PC-3 (cell line): Measurements from ENCODE around the gene RNASET2. TPM values are rescaled to one million over a fixed set of nuclear protein-coding genes. Genes with fewer than 3 reads are reported as not detected.

Experiments used
- ATAC-seq: fragments of 200-7000 bp; cut with Tn5 transposase; 2 replicates; pipeline ENCODE4 v1.9.1; 2020; ENCODE audit warnings: mild to moderate bottlenecking, moderate library complexity
- BruUV-seq: library from RNA; stranded (reverse); fragments of 400-500 nt; replicated peaks from 2 replicates; lab custom pipeline; 2021; lab: Mats Ljungman, UMichigan
- CTCF ChIA-PET: fragments of 300-600 bp; sonication (Branson Sonifier 250); formaldehyde crosslinking; loops from one replicate; lab custom pipeline; 2022; ENCODE audit warnings: antibody characterized with exemption; lab: Charles Lee
- POLR2A ChIA-PET: fragments of 300-600 bp; sonication (Branson Sonifier 250); formaldehyde crosslinking; loops from one replicate; lab custom pipeline; 2022; ENCODE audit warnings: antibody characterized with exemption; ENCODE audit not compliant: unreplicated experiment; lab: Charles Lee
- DNase-seq: peaks from one replicate; pipeline ENCODE4 v3.0.0-alpha.2; 2015
- H2AFZ ChIP-seq: fragments of 300-600 bp; sonication (generic); 2 replicates; pipeline ENCODE4 v1.6.0; 2016; ENCODE audit warnings: antibody characterized with exemption, low read length
- H3F3A ChIP-seq: fragments of 300-600 bp; sonication (generic); one replicate; pipeline ENCODE4 v1.6.0; 2017; ENCODE audit warnings: antibody characterized with exemption, low read length, control low read depth, mild to moderate bottlenecking; ENCODE audit not compliant: unreplicated experiment
- H3K27ac ChIP-seq: fragments of 300-600 bp; sonication (generic); 2 replicates; pipeline ENCODE4 v1.5.1; 2016; ENCODE audit warnings: mild to moderate bottlenecking, low read length
- H3K27me3 ChIP-seq: fragments of 300-600 bp; sonication (generic); 2 replicates; pipeline ENCODE4 v1.6.1; 2016; ENCODE audit warnings: low read length, mixed read lengths
- H3K36me3 ChIP-seq: fragments of 300-600 bp; sonication (generic); 2 replicates; pipeline ENCODE4 v1.6.1; 2016; ENCODE audit warnings: low read depth, mixed run types, low read length, mixed read lengths
- H3K4me1 ChIP-seq: fragments of 300-600 bp; sonication (generic); 2 replicates; pipeline ENCODE4 v1.5.1; 2016; ENCODE audit warnings: low read length; ENCODE audit not compliant: insufficient read depth
- H3K4me2 ChIP-seq: fragments of 300-600 bp; sonication (generic); 2 replicates; pipeline ENCODE4 v1.6.0; 2016; ENCODE audit warnings: low read length
- H3K4me3 ChIP-seq: fragments of 300-600 bp; sonication (generic); 2 replicates; pipeline ENCODE4 v1.5.1; 2016; ENCODE audit warnings: mild to moderate bottlenecking, low read length, mixed read lengths
- H3K79me2 ChIP-seq: fragments of 300-600 bp; sonication (generic); 2 replicates; pipeline ENCODE4 v1.6.1; 2017; ENCODE audit warnings: low read length, mixed read lengths
- H3K9ac ChIP-seq: fragments of 300-600 bp; sonication (generic); 2 replicates; pipeline ENCODE4 v1.6.0; 2016; ENCODE audit warnings: mild to moderate bottlenecking, low read length
- H3K9me2 ChIP-seq: fragments of 300-600 bp; sonication (generic); replicated peaks from 2 replicates; pipeline ENCODE4 v1.6.1; 2016; ENCODE audit warnings: mixed run types, low read length, mixed read lengths
- H3K9me3 ChIP-seq: fragments of 300-600 bp; sonication (generic); 2 replicates; pipeline ENCODE4 v1.6.1; 2016; ENCODE audit warnings: low read length, mixed read lengths
- H4K20me1 ChIP-seq: fragments of 300-600 bp; sonication (generic); 2 replicates; pipeline ENCODE4 v1.6.1; 2016; ENCODE audit warnings: low read length, mixed read lengths
- EZH2 ChIP-seq: fragments of 300-600 bp; sonication (generic); IDR thresholded peaks from one replicate; pipeline ENCODE4 v1.6.1; 2017; ENCODE audit warnings: antibody characterized with exemption, mild to moderate bottlenecking, low read length; ENCODE audit not compliant: unreplicated experiment
- EZH2phosphoT487 ChIP-seq: fragments of 300-600 bp; sonication (generic); IDR thresholded peaks from 2 replicates; pipeline ENCODE4 v1.6.1; 2018; ENCODE audit warnings: mild to moderate bottlenecking, antibody characterized with exemption, low read length, borderline replicate concordance
- intact Hi-C: fragments of 100-400 bp; cut with micrococcal nuclease; formaldehyde crosslinking; loops from 2 replicates; pipeline ENCODE4 v1.9.0; 2023
- total RNA-seq: library from RNA; depleted of rRNA; stranded (reverse); fragments of >200 nt; gene quantifications from 2 replicates; pipeline ENCODE4 v1.2.3, GENCODE V29; 2014
- TF ChIP-seq, protein P1 (sequence below): fragments of 300-600 bp; sonication (generic); conservative IDR thresholded peaks from 2 replicates; pipeline ENCODE4 v1.5.1; 2017; ENCODE audit warnings: antibody characterized with exemption, low read depth, mild to moderate bottlenecking, low read length

Gene RNASET2
- total RNA-seq, 1 experiment from 2014 or later: 51.8 TPM

DNA sequence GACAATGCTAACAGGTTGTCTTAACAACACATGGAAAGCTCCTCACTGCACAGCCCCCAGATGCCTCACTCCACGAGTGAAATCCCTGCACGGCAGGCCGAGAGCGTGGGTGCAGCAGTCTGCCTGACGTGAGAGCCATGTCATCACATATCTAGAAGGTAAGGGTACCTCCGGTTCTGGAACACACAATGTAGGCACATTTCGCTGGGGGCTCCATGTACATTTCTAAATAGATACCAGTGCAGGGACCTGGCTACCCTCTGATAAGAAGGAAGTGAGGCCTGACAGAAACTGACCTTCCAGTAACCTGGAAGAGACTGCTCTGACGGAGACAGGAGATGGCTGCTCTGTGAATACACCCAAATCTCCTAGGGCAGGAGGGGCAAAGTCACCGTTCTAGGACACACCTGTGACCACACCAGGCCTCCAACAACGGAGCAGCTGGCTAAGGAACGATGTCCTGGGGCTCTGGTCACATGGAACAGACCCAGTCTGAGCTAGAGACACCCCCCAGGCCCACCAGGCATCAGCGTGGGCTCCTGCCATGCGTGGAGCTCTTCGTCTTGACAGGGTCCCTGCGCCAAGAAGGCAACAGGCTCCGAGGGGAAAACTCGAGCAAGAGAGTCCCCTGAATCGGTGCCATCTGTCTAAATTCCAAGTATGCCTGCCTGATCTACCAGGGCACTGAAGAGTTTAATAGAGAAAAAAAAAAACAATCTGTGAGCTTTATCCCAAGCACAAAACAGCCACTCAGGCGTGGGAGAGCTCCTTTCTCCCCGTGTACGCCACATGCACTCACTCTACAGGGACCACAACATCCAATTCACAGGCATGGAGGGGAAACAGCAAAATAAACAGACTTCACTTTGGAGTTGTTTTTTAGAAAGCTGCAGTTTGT is 27.5 kb downstream of the RNASET2 start:
- Histone ChIP-seq H3K4me2 (no peak overlapping the region), H4K20me1 (no peaks in the 10 kb centered on the region), H3K4me3 (no peak overlapping the region), H3K79me2 (no peaks in the 10 kb centered on the region), H3K4me1 (peaks cover 15% of the 10 kb centered on the region), H2AFZ (no peak overlapping the region), H3F3A (no peaks in the 10 kb centered on the region), H3K27ac (no peak overlapping the region), H3K36me3 (no peaks in the 10 kb centered on the region), H3K9me3 (no peaks in the 10 kb centered on the region), H3K27me3 (no peaks in the 10 kb centered on the region), H3K9ac (no peak overlapping the region), H3K9me2 (no peaks in the 10 kb centered on the region)
- DNase-seq (no peak), ATAC-seq (no peak)
- TF ChIP-seq EZH2: no peak
- TF ChIP-seq, protein P1, sequence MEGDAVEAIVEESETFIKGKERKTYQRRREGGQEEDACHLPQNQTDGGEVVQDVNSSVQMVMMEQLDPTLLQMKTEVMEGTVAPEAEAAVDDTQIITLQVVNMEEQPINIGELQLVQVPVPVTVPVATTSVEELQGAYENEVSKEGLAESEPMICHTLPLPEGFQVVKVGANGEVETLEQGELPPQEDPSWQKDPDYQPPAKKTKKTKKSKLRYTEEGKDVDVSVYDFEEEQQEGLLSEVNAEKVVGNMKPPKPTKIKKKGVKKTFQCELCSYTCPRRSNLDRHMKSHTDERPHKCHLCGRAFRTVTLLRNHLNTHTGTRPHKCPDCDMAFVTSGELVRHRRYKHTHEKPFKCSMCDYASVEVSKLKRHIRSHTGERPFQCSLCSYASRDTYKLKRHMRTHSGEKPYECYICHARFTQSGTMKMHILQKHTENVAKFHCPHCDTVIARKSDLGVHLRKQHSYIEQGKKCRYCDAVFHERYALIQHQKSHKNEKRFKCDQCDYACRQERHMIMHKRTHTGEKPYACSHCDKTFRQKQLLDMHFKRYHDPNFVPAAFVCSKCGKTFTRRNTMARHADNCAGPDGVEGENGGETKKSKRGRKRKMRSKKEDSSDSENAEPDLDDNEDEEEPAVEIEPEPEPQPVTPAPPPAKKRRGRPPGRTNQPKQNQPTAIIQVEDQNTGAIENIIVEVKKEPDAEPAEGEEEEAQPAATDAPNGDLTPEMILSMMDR: no peak
- no peak for TF ChIP-seq EZH2phosphoT487
- intact Hi-C loops: no loop called here
- BruUV-seq: no TSS peak
- ChIA-PET POLR2A (interaction anchor here (0.7 kb wide), 1 partner anchor 27 kb away, joined by 5 read pairs; the partner anchor contains the start of gene RNASET2), CTCF (no interaction called here)

DNA sequence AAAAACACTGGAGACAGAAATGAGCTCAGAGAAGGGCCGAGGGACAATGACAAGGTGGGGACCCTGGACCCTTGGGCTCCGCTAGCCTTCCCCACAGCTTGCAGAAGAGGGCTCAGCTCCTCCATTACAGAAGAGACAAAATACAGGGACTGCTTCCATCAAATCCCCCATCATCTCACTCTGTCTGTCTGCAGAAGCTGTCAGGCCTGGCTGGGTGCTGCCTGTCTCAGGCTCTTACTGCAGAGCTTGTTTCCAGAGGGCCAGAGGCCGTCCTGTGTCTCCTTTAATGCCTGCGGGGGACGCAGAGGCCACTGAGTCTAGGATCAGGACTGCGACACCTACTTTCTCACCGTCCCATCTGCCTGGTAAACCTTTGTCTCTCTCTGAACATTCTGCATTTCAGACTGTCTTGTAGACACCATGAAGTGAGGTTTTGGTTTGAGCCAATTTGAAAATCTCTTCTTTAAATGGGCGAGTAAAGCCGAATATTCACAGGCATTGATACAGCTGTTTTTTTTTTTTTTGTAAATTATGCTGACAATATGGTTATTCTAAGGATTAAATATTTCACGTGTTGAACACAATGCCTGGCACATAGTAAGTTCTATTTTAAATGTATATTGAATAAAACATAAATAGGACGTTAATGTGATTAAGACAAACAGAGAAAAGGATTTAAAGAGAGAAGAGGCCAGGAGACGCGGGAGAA is 28.3 kb downstream of the RNASET2 start:
- Histone ChIP-seq H4K20me1 (no peaks in the 10 kb centered on the region), H3K4me1 (peaks cover 11% of the 10 kb centered on the region), H3K9me2 (no peaks in the 10 kb centered on the region), H3K9ac (no peak overlapping the region), H3K36me3 (no peaks in the 10 kb centered on the region), H3K9me3 (no peaks in the 10 kb centered on the region), H2AFZ (no peak overlapping the region), H3K27ac (no peak overlapping the region), H3K79me2 (no peaks in the 10 kb centered on the region), H3F3A (no peaks in the 10 kb centered on the region), H3K27me3 (no peaks in the 10 kb centered on the region), H3K4me2 (no peak overlapping the region), H3K4me3 (no peak overlapping the region)
- intact Hi-C loops: no loop called here
- TF ChIP-seq, protein P1: no peak
- no peak for TF ChIP-seq EZH2
- ChIA-PET POLR2A (interaction anchor here (0.7 kb wide), 2 partner anchors 28 to 85 kb away, joined by 4 to 5 read pairs; partner anchors contain the start of gene RNASET2), CTCF (no interaction called here)
- BruUV-seq: no TSS peak
- DNase-seq (no peak), ATAC-seq (no peak)
